B cell (primary cell): Measurements from ENCODE around the gene SYNPO. TPM values are rescaled to one million over a fixed set of nuclear protein-coding genes. Genes with fewer than 3 reads are reported as not detected.

Experiments used
- ATAC-seq: fragments of 200-7000 bp; cut with Tn5 transposase; one replicate; pipeline ENCODE4 v1.10.0; 2021; ENCODE audit warnings: low read depth, mild to moderate bottlenecking, moderate number of reproducible peaks, moderate library complexity
- CTCF ChIA-PET: fragments of 350-600 bp; sonication (Branson Sonifier 250); formaldehyde crosslinking; loops from one replicate; lab custom pipeline; 2021; ENCODE audit warnings: antibody characterized with exemption, inconsistent platforms; lab: Charles Lee
- POLR2A ChIA-PET: fragments of 350-600 bp; sonication (Branson Sonifier 250); formaldehyde crosslinking; loops from one replicate; lab custom pipeline; 2021; ENCODE audit warnings: antibody characterized with exemption; lab: Charles Lee
- DNase-seq: peaks from one replicate; pipeline ENCODE4 v3.0.0; 2013
- H2AFZ ChIP-seq: 2 replicates; pipeline ENCODE4 v1.6.1; 2012; ENCODE audit warnings: mild to moderate bottlenecking, low read depth, low read length; ENCODE audit not compliant: insufficient read depth, poor library complexity, severe bottlenecking
- H3K27ac ChIP-seq, 2 donors: 1 replicate in 1 of 2; 2 replicates in 1 of 2; pipeline ENCODE4 v1.5.1; 2012 to 2013; ENCODE audit warnings: low read length in 2 of 2, mild to moderate bottlenecking in 2 of 2, moderate library complexity in 1 of 2
- H3K27me3 ChIP-seq, 4 experiments: fragments of 200-600 bp in 1 of 4; sonication (generic) in 1 of 4; replicated peaks in 1 of 4; 1 replicate in 2 of 4; 2 replicates in 2 of 4; pipeline versions ENCODE4 v1.6.1 to v1.7.0; 2013 to 2016; ENCODE audit warnings: low read length in 3 of 4, mild to moderate bottlenecking in 2 of 4, mixed read lengths in 1 of 4, moderate library complexity in 1 of 4; ENCODE audit not compliant: insufficient read depth in 4 of 4, control insufficient read depth in 3 of 4; ENCODE audit errors: control extremely low read depth in 1 of 4
- H3K36me3 ChIP-seq, 2 experiments: replicated peaks in 1 of 2; 1 replicate in 1 of 2; 2 replicates in 1 of 2; pipeline versions ENCODE4 v1.6.1 to v1.7.1; 2013; ENCODE audit warnings: low read length in 1 of 2; ENCODE audit not compliant: insufficient read depth in 2 of 2, control insufficient read depth in 1 of 2; ENCODE audit errors: control extremely low read depth in 1 of 2, extremely low read depth in 1 of 2
- H3K4me1 ChIP-seq, 2 donors: fragments of 200-600 bp in 1 of 2; sonication (generic) in 1 of 2; 1 replicate in 1 of 2; 2 replicates in 1 of 2; pipeline versions ENCODE4 v1.5.1 to v1.6.1; 2013 to 2017; ENCODE audit warnings: low read length in 2 of 2; ENCODE audit not compliant: control insufficient read depth in 2 of 2, insufficient read depth in 2 of 2
- H3K4me2 ChIP-seq: replicated peaks from 2 replicates; pipeline ENCODE3; 2012; ENCODE audit warnings: mild to moderate bottlenecking, low read depth, low read length; ENCODE audit not compliant: poor library complexity, severe bottlenecking
- H3K4me3 ChIP-seq, 5 experiments: fragments of 200-600 bp in 1 of 5; sonication (generic) in 1 of 5; 1 replicate in 3 of 5; 2 replicates in 2 of 5; pipeline versions ENCODE4 v1.5.1 to v1.7.0; 2011 to 2016; ENCODE audit warnings: low read length in 4 of 5, mild to moderate bottlenecking in 4 of 5, low read depth in 2 of 5, control low read depth in 1 of 5, moderate library complexity in 1 of 5; ENCODE audit not compliant: insufficient read depth in 1 of 5; ENCODE audit errors: control extremely low read depth in 1 of 5, extremely low read depth in 1 of 5
- H3K79me2 ChIP-seq: fragments of 200-600 bp; sonication (generic); one replicate; pipeline ENCODE4 v1.6.0; 2016; ENCODE audit warnings: low read length; ENCODE audit not compliant: control insufficient read depth, insufficient read depth
- H3K9ac ChIP-seq: fragments of 200-600 bp; sonication (generic); 2 replicates; pipeline ENCODE4 v1.6.1; 2017; ENCODE audit warnings: mild to moderate bottlenecking, low read length, moderate library complexity
- H3K9me3 ChIP-seq, 3 donors: one replicate each; pipeline versions ENCODE4 v1.6.1 to v1.7.1; 2013; ENCODE audit warnings: low read length in 2 of 3; ENCODE audit not compliant: control insufficient read depth in 2 of 3, insufficient read depth in 1 of 3; ENCODE audit errors: control extremely low read depth in 1 of 3
- H4K20me1 ChIP-seq: 2 replicates; pipeline ENCODE4 v1.6.0; 2012; ENCODE audit warnings: mild to moderate bottlenecking, low read length; ENCODE audit not compliant: insufficient read depth, control insufficient read depth, poor library complexity, severe bottlenecking
- H3K27ac Mint-ChIP-seq: one replicate; pipeline ENCODE4 v1.8.0; 2021; ENCODE audit warnings: mixed read lengths
- H3K27me3 Mint-ChIP-seq: one replicate; pipeline ENCODE4 v1.8.0; 2021; ENCODE audit warnings: mixed read lengths
- H3K4me1 Mint-ChIP-seq: one replicate; pipeline ENCODE4 v1.8.0; 2021; ENCODE audit warnings: mixed read lengths
- H3K4me3 Mint-ChIP-seq: one replicate; pipeline ENCODE4 v1.8.0; 2021; ENCODE audit warnings: mixed read lengths
- H3K9me3 Mint-ChIP-seq: one replicate; pipeline ENCODE4 v1.8.0; 2022; ENCODE audit warnings: mixed read lengths; ENCODE audit not compliant: insufficient read depth
- CTCF ChIP-seq: fragments of 200-600 bp; IDR thresholded peaks from one replicate; pipeline ENCODE4 v1.8.0; 2022; ENCODE audit warnings: antibody characterized with exemption, mild to moderate bottlenecking
- EZH2 ChIP-seq: IDR thresholded peaks from 2 replicates; pipeline ENCODE4 v1.6.1; 2012; ENCODE audit warnings: borderline replicate concordance, low read depth, mild to moderate bottlenecking, moderate library complexity, low read length; ENCODE audit not compliant: insufficient read depth, poor library complexity, severe bottlenecking
- WGBS: methylation state at CpG from one replicate; pipeline ENCODE4 v1.1.5; 2013; ENCODE audit warnings: missing lambda C conversion rate; ENCODE audit not compliant: insufficient coverage; 5-methylcytosine and 5-hydroxymethylcytosine counted together
- intact Hi-C: fragments of 100-400 bp; cut with micrococcal nuclease; formaldehyde crosslinking; loops from one replicate; pipeline ENCODE4 v1.10.0; 2022
- polyA plus RNA-seq: library from polyadenylated mRNA; depleted of rRNA; stranded (reverse); fragments of >200 nt; gene quantifications from 2 replicates; pipeline ENCODE4 v1.2.3, GENCODE V29; 2012
- total RNA-seq, 2 donors: library from RNA; stranded (reverse); fragments of 120-200 nt in 1 of 2; gene quantifications; 1 replicate in 1 of 2; 2 replicates in 1 of 2; pipeline versions ENCODE4 v1.2.3 to v1.2.4, GENCODE V29; 2013 to 2022

The SYNPO gene
- total and polyA plus RNA-seq, 2 donors (not counting 1 experiment from before 2014, with no cell fraction given), result 13.2 to 16.8 TPM

DNA sequence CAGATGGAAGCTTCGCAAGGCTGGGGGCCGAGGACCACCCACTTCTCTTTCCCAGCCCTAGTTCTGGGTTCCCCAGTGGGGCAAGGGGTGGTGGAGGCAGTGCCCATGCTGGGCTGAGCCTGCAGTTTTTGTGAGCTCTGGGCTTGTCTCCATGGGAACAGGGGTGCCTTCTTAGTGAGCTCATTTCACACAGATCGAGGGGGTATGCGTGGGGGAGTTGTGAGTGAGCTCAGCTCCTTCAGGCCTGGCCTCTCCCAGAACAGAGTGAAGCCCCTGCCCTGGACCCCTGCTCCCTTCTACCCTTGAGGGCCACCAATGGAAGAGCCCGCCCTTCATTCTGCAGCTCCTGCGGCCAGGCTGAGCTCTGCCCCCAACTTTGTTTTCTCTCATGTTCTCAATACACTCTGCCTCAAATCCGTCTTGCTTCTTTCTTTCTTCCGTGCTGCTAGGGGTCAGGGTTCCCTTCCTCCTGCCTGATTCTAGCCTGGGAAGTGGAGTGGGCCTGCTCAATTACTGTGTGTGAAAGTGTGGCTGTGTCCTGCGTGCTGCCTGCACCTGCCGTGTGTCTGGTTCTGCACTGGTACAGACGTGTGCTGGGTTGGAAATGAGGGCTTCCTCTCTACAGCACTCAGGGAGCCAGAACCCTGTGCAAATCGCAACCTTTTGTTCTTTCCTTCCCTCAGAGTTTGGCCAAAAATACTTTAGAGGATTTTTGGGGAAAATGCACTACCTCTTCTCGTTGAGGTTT, 11.6 kb downstream of the SYNPO start:
- TF ChIP-seq EZH2, result no peak
- no peak for TF ChIP-seq CTCF

GRCh38 chr5:150653145-150653761, 12.8 kb downstream of the SYNPO start:
- 93% methylated on average over 3 of the region's 5 CpGs for WGBS
- Histone ChIP-seq H3K9me3 (no peaks in the 10 kb centered on the region), H3K4me2 (no peak overlapping the region), H3K4me3 (no peak overlapping the region), H3K27me3 (no peaks in the 10 kb centered on the region), H3K9ac (no peak overlapping the region), H3K79me2 (no peaks in the 10 kb centered on the region), H3K27ac (no peak overlapping the region), H3K4me1 (peaks cover 10 to 15% of the 10 kb centered on the region in 2 donors), H2AFZ (no peak overlapping the region), H3K36me3 (peaks cover 0 to 19% of the 10 kb centered on the region in 2 experiments), H4K20me1 (no peaks in the 10 kb centered on the region)
- TF ChIP-seq CTCF (no peak), EZH2 (no peak)
- Mint-ChIP-seq H3K27ac (no peak overlapping the region), H3K27me3 (no peaks in the 10 kb centered on the region), H3K4me3 (no peak overlapping the region), H3K4me1 (peaks cover 21% of the 10 kb centered on the region), H3K9me3 (no peaks in the 10 kb centered on the region)
- ChIA-PET CTCF (interaction anchor here (1.3 to 6.1 kb wide), 3 partner anchors 27 to 194 kb away, joined by 4 to 110 read pairs (median 7); no protein-coding TSS in a partner anchor), POLR2A (no interaction called here)
- intact Hi-C loops, result no loop called here
- ATAC-seq (no peak), DNase-seq (no peak)

More for the DNA sequence above, 11.6 kb downstream of the SYNPO start:
- no peaks in the 10 kb centered on the region for H3K9me3 ChIP-seq
- H3K9ac ChIP-seq, result no peak overlapping the region
- Mint-ChIP-seq H3K27me3 (no peaks in the 10 kb centered on the region), H3K4me3 (no peak overlapping the region), H3K27ac (no peak overlapping the region), H3K9me3 (no peaks in the 10 kb centered on the region), H3K4me1 (peaks cover 14% of the 10 kb centered on the region)
- H4K20me1 ChIP-seq, result no peaks in the 10 kb centered on the region
- no peak overlapping the region for H3K4me3 ChIP-seq
- no peak overlapping the region for H2AFZ ChIP-seq
- intact Hi-C loops, result no loop called here
- no peak for DNase-seq
- H3K4me1 ChIP-seq, result peaks cover 7 to 8% of the 10 kb centered on the region in 2 donors
- WGBS, result 87% methylated on average over 4 of the region's 13 CpGs
- H3K4me2 ChIP-seq, result no peak overlapping the region
- no peaks in the 10 kb centered on the region for H3K79me2 ChIP-seq
- no peak overlapping the region for H3K27ac ChIP-seq
- ChIA-PET CTCF (interaction anchor here (1.0 to 6.1 kb wide), 4 partner anchors 9 to 91 kb away, joined by 5 to 110 read pairs (median 6); no protein-coding TSS in a partner anchor), POLR2A (no interaction called here)
- no peak for ATAC-seq
- H3K36me3 ChIP-seq, result peaks cover 0 to 19% of the 10 kb centered on the region in 2 experiments
- no peaks in the 10 kb centered on the region for H3K27me3 ChIP-seq
